K562 (cell line): ENCODE measurements around the gene EMID1. TPM values are rescaled to one million over a fixed set of nuclear protein-coding genes. Genes with fewer than 3 reads are reported as not detected.

Experiments
- ATAC-seq: fragments of 200-7000 bp; cut with Tn5 transposase; 3 replicates; pipeline ENCODE4 v1.9.1; 2020; ENCODE audit warnings: moderate library complexity
- BruUV-seq: library from RNA; stranded (reverse); fragments of 400-500 nt; replicated peaks from 2 replicates; lab custom pipeline; 2021; lab: Mats Ljungman, UMichigan
- CTCF ChIA-PET: fragments of 300-600 bp; formaldehyde crosslinking; extraction: SDS; loops from one replicate; lab custom pipeline; 2021; ENCODE audit warnings: low intra/inter-chr PET ratio; lab: Yijun Ruan, JAX
- POLR2A ChIA-PET: fragments of 300-600, 350-650 bp; sonication (Branson Sonifier 250); formaldehyde crosslinking; extraction: SDS; loops from one replicate; lab custom pipeline; 2021; ENCODE audit warnings: antibody characterized with exemption, inconsistent platforms; lab: Yijun Ruan, JAX
- DNase-seq, 4 experiments: peaks; one replicate each; pipeline versions ENCODE4 v3.0.0 to v3.0.0-alpha.2; 2011 to 2018; ENCODE audit warnings: low spot score in 3 of 4, mixed read lengths in 3 of 4; ENCODE audit errors: extremely low read depth in 1 of 4
- FAIRE-seq: peaks from 2 replicates; lab custom pipeline; 2011; peaks lifted over from hg19 to GRCh38; lab: Jason Lieb, UNC
- H2AFZ ChIP-seq: 2 replicates; pipeline ENCODE4 v1.6.0; 2011; ENCODE audit warnings: low read depth, low read length, control low read depth, inconsistent platforms
- H3K27ac ChIP-seq: fragments of 200-600 bp; 3 replicates; pipeline ENCODE4 v1.8.0; 2011; ENCODE audit warnings: low read depth, mild to moderate bottlenecking, control low read depth, inconsistent platforms, low read length, moderate library complexity, mixed read lengths; ENCODE audit errors: extremely low read depth
- H3K27me3 ChIP-seq, 2 experiments: fragments of 300-600 bp in 1 of 2; 2 replicates in 1 of 2; 3 replicates in 1 of 2; pipeline versions ENCODE4 v1.6.0 to v1.8.0; 2011; ENCODE audit warnings: inconsistent platforms in 2 of 2, low read length in 2 of 2, mild to moderate bottlenecking in 1 of 2, mixed read lengths in 1 of 2, moderate library complexity in 1 of 2; ENCODE audit not compliant: control insufficient read depth in 2 of 2, insufficient read depth in 2 of 2
- H3K36me3 ChIP-seq: fragments of 300-600 bp; 3 replicates; pipeline ENCODE4 v1.8.0; 2011; ENCODE audit warnings: mild to moderate bottlenecking, low read length, inconsistent platforms; ENCODE audit not compliant: control insufficient read depth, insufficient read depth
- H3K4me1 ChIP-seq, 2 experiments: fragments of 200-600 bp in 1 of 2; replicated peaks in 1 of 2; 2 replicates in 1 of 2; 3 replicates in 1 of 2; pipeline versions ENCODE4 v1.5.1 to v1.8.0; 2011; ENCODE audit warnings: inconsistent platforms in 2 of 2, low read length in 2 of 2, mild to moderate bottlenecking in 1 of 2, mixed read lengths in 1 of 2, moderate library complexity in 1 of 2; ENCODE audit not compliant: control insufficient read depth in 2 of 2, insufficient read depth in 2 of 2
- H3K4me2 ChIP-seq: 2 replicates; pipeline ENCODE4 v1.6.1; 2011; ENCODE audit warnings: low read length, control low read depth, inconsistent platforms, mixed read lengths; ENCODE audit not compliant: insufficient read depth
- H3K4me3 ChIP-seq: fragments of 200-600 bp; sonication (generic), shearing (Covaris generic); 2 replicates; pipeline ENCODE4 v1.5.1; 2016; ENCODE audit warnings: control low read depth, inconsistent platforms
- H3K79me2 ChIP-seq: fragments of 200-600 bp; 3 replicates; pipeline ENCODE4 v1.8.0; 2011; ENCODE audit warnings: low read length, inconsistent platforms; ENCODE audit not compliant: control insufficient read depth, insufficient read depth
- H3K9ac ChIP-seq, 2 experiments: 2 replicates each; pipeline versions ENCODE4 v1.6.0 to v1.6.1; 2011; ENCODE audit warnings: low read depth in 2 of 2, low read length in 2 of 2, control low read depth in 1 of 2, inconsistent platforms in 1 of 2, mild to moderate bottlenecking in 1 of 2, mixed read lengths in 1 of 2; ENCODE audit not compliant: insufficient read depth in 1 of 2
- H3K9me1 ChIP-seq: one replicate; pipeline ENCODE4 v1.6.0; 2011; ENCODE audit warnings: inconsistent platforms, mild to moderate bottlenecking, low read length, moderate library complexity; ENCODE audit not compliant: control insufficient read depth, insufficient read depth
- H3K9me3 ChIP-seq: replicated peaks from 2 replicates; pipeline ENCODE4 v1.5.1; 2011; ENCODE audit warnings: low read depth, low read length, inconsistent platforms; ENCODE audit not compliant: control insufficient read depth, insufficient read depth
- H4K20me1 ChIP-seq: replicated peaks from 2 replicates; pipeline ENCODE4 v1.6.1; 2011; ENCODE audit warnings: low read length, inconsistent platforms, mixed read lengths; ENCODE audit not compliant: control insufficient read depth, insufficient read depth
- BACH1 ChIP-seq: fragments of 200-800 bp; sonication (Bioruptor generic); IDR thresholded peaks from 2 replicates; pipeline ENCODE4 v1.6.1; 2016; ENCODE audit warnings: missing genetic modification characterization, missing compliant biosample characterization
- BHLHE40 ChIP-seq: IDR thresholded peaks from 2 replicates; pipeline ENCODE4 v1.6.1; 2011; ENCODE audit warnings: low read length, improper control_type of control experiment
- CREB3L1 ChIP-seq: fragments of 450-650 bp; IDR thresholded peaks from 2 replicates; pipeline ENCODE4 v1.6.1; 2014; ENCODE audit warnings: low read depth, mild to moderate bottlenecking, moderate library complexity, borderline replicate concordance
- ELF1 ChIP-seq: fragments of 200-800 bp; sonication (Bioruptor generic); IDR thresholded peaks from 2 replicates; pipeline ENCODE4 v1.6.1; 2016; ENCODE audit warnings: missing genetic modification characterization, missing compliant biosample characterization
- GABPB1 ChIP-seq: sonication (generic); formaldehyde crosslinking; IDR thresholded peaks from 2 replicates; pipeline ENCODE4 v1.8.0; 2022; ENCODE audit warnings: mild to moderate bottlenecking, missing genetic modification reagents
- ILK ChIP-seq: fragments of 450-650 bp; IDR thresholded peaks from 2 replicates; pipeline ENCODE4 v1.6.1; 2016; ENCODE audit warnings: missing genetic modification characterization, low read depth, mild to moderate bottlenecking, missing compliant biosample characterization, moderate library complexity, borderline replicate concordance
- KAT7 ChIP-seq: sonication (generic); formaldehyde crosslinking; IDR thresholded peaks from 2 replicates; pipeline ENCODE4 v1.8.0; 2022; ENCODE audit warnings: missing genetic modification reagents, mild to moderate bottlenecking, borderline replicate concordance
- KDM5B ChIP-seq: fragments of 200-600 bp; sonication (generic); IDR thresholded peaks from 2 replicates; pipeline ENCODE4 v1.6.1; 2012; ENCODE audit warnings: low read depth, mild to moderate bottlenecking, moderate library complexity, low read length, control low read depth, inconsistent platforms; ENCODE audit not compliant: insufficient replicate concordance
- NR2C2 ChIP-seq, 2 experiments: fragments of 200-800 bp in 1 of 2; sonication (Bioruptor generic) in 1 of 2; sonication (generic) in 1 of 2; formaldehyde crosslinking in 1 of 2; IDR thresholded peaks; 2 replicates each; pipeline versions ENCODE4 v1.6.1 to v1.8.0; 2016 to 2022; ENCODE audit warnings: mild to moderate bottlenecking in 1 of 2, missing compliant biosample characterization in 1 of 2, missing genetic modification characterization in 1 of 2, missing genetic modification reagents in 1 of 2
- POLR2G ChIP-seq: fragments of 200-400 bp; formaldehyde crosslinking; IDR thresholded peaks from 2 replicates; pipeline ENCODE4 v1.6.1; 2017; ENCODE audit warnings: low read depth, mild to moderate bottlenecking, antibody characterized with exemption, low read length, moderate library complexity
- SMARCA5 ChIP-seq: fragments of 450-650 bp; IDR thresholded peaks from 2 replicates; pipeline ENCODE4 v1.6.1; 2016
- YBX1 ChIP-seq: fragments of 450-650 bp; IDR thresholded peaks from 2 replicates; pipeline ENCODE4 v1.7.1; 2016; ENCODE audit warnings: mild to moderate bottlenecking
- ZNF551 ChIP-seq: fragments of 250-450 bp; sonication (Bioruptor Pico); IDR thresholded peaks from 2 replicates; pipeline ENCODE4 v1.5.0; 2021; ENCODE audit warnings: mild to moderate bottlenecking, moderate library complexity
- WGBS: fragments of 100-300 bp; shearing (Covaris generic); methylation state at CpG from one replicate; pipeline ENCODE4 v1.1.6; 2016; ENCODE audit warnings: low coverage, mixed read lengths; ENCODE audit not compliant: insufficient coverage; ENCODE audit errors: missing lambda C conversion rate; 5-methylcytosine and 5-hydroxymethylcytosine counted together
- in situ Hi-C: fragments of 300-500 bp; cut with MboI; formaldehyde crosslinking; loops from 4 replicates; pipeline ENCODE4 v1.15.0; 2018; ENCODE audit warnings: inconsistent platforms, mixed read lengths
- intact Hi-C: fragments of 100-400 bp; cut with micrococcal nuclease; formaldehyde crosslinking; loops from 2 replicates; pipeline ENCODE4 v1.14.2; 2022
- polyA plus RNA-seq, 8 experiments: library from polyadenylated mRNA; depleted of rRNA in 4 of 8; stranded (reverse) in 5 of 8; unstranded in 3 of 8; fragments of >200 nt; fragmentation: Nextera tagmentation in 2 of 8; fragmentation: Illumina TruSeq in 1 of 8; extraction: Ambion mirVana in 2 of 8; extraction: Trizol in 1 of 8; gene quantifications; 2 replicates each; pipeline versions ENCODE4 v1.2.1 to v1.2.3, GENCODE V29; 2011 to 2014; ENCODE audit warnings: inconsistent platforms in 1 of 8, missing spikeins in 1 of 8
- total RNA-seq, 7 experiments: library from RNA; depleted of rRNA in 6 of 7; stranded (reverse); fragments of >200 nt in 6 of 7; fragmentation: Illumina TruSeq in 2 of 7; extraction: Trizol in 2 of 7; gene quantifications; 2 replicates each; pipeline versions ENCODE4 v1.2.1 to v1.2.3, GENCODE V29; 2011 to 2021; ENCODE audit warnings: low replicate concordance in 1 of 7
- TF ChIP-seq, protein P1 (sequence below): fragments of 250-450 bp; sonication (Bioruptor Pico); IDR thresholded peaks from 2 replicates; pipeline ENCODE4 v1.8.0; 2022; ENCODE audit warnings: inconsistent platforms, mild to moderate bottlenecking, moderate library complexity, borderline replicate concordance
- TF ChIP-seq, protein P2 (sequence below): fragments of 250-450 bp; sonication (Bioruptor Pico); IDR thresholded peaks from 2 replicates; pipeline ENCODE4 v1.5.1; 2021; ENCODE audit warnings: mild to moderate bottlenecking

EMID1 gene
- total and polyA plus RNA-seq, 9 of the 15 experiments (the other 6 are each of a cell fraction or from before 2014, with no cell fraction given) = 0.15 to 7.2 (median 2.7) TPM

- ATAC-seq = peak; percentile 80
- WGBS = under 1% methylated on average over 31 of the region's 83 CpGs
- intact Hi-C loops (no loop called here), in situ Hi-C loops (no loop called here)
- H3K36me3 ChIP-seq = peaks cover 8% of the 10 kb centered on the region; the same call in 1 of the 3 replicates
- peak overlapping the region; percentile 77 to 95 for H3K9ac ChIP-seq
- H3K9me1 ChIP-seq = no peaks in the 10 kb centered on the region
- peak overlapping the region; percentile 81 for H3K4me2 ChIP-seq
- no peaks in the 10 kb centered on the region for H3K9me3 ChIP-seq
- no peaks in the 10 kb centered on the region for H3K27me3 ChIP-seq
- H3K4me3 ChIP-seq = peak overlapping the region; percentile 81
- CTCF ChIA-PET = no interaction called here
- POLR2A ChIA-PET = interaction anchor here (0.6 to 1.2 kb wide), 7 partner anchors 10 to 755 kb away, joined by 3 to 4 read pairs (median 4); no protein-coding TSS in a partner anchor
- peaks cover 21 to 94% of the 10 kb centered on the region in 2 experiments for H3K4me1 ChIP-seq
- H2AFZ ChIP-seq = peak overlapping the region; percentile 98
- DNase-seq = peak; percentile 81 to 84 (median 82)
- no peak for FAIRE-seq
- no TSS peak for BruUV-seq
- no peaks in the 10 kb centered on the region for H4K20me1 ChIP-seq
- H3K79me2 ChIP-seq = peaks cover 18% of the 10 kb centered on the region
- peak overlapping the region; percentile 94 for H3K27ac ChIP-seq
- TF ChIP-seq KAT7 (CRISPR knock-in tag) (peak; percentile 80), BACH1 (tag) (no peak), ILK (tag) (no peak), ZNF551 (no peak), NR2C2 (CRISPR knock-in tag; IDR thresholded peaks at IDR 0.05) (no peak), NR2C2 (tag; IDR thresholded peaks at IDR 0.05) (0 out of 2 replicates have a peak, but pooled peaks have one; percentile 31), BHLHE40 (no peak), ELF1 (tag) (0 out of 2 replicates have a peak, but pooled peaks have one; percentile 10), KDM5B (peak; percentile 21), YBX1 (no peak), SMARCA5 (peak; percentile 80), POLR2G (peak; percentile 76), CREB3L1 (no peak), GABPB1 (peak; percentile 21; the same call in 1 of the 2 replicates)
- TF ChIP-seq, protein P1, sequence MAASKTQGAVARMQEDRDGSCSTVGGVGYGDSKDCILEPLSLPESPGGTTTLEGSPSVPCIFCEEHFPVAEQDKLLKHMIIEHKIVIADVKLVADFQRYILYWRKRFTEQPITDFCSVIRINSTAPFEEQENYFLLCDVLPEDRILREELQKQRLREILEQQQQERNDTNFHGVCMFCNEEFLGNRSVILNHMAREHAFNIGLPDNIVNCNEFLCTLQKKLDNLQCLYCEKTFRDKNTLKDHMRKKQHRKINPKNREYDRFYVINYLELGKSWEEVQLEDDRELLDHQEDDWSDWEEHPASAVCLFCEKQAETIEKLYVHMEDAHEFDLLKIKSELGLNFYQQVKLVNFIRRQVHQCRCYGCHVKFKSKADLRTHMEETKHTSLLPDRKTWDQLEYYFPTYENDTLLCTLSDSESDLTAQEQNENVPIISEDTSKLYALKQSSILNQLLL (CRISPR knock-in tag) = no peak
- TF ChIP-seq, protein P2, sequence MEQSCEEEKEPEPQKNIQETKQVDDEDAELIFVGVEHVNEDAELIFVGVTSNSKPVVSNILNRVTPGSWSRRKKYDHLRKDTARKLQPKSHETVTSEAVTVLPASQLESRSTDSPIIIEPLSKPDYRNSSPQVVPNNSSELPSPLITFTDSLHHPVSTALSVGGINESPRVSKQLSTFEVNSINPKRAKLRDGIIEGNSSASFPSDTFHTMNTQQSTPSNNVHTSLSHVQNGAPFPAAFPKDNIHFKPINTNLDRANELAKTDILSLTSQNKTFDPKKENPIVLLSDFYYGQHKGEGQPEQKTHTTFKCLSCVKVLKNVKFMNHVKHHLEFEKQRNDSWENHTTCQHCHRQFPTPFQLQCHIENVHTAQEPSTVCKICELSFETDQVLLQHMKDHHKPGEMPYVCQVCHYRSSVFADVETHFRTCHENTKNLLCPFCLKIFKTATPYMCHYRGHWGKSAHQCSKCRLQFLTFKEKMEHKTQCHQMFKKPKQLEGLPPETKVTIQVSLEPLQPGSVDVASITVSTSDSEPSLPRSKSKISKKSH (CRISPR knock-in tag) = no peak
Observed at GRCh38 chr22:29306835-29307595, 101.3 kb downstream of the EMID1 start.
